Breast epithelium (tissue), 4 donors: Measurements from ENCODE around the gene ANKS1B. TPM values are rescaled to one million over a fixed set of nuclear protein-coding genes. Genes with fewer than 3 reads are reported as not detected.

ENCODE experiments used
- DNase-seq, 2 donors: peaks; one replicate each; pipeline ENCODE4 v3.0.0-alpha.2; 2019; ENCODE audit warnings: low spot score in 2 of 2
- H3K27ac ChIP-seq, 2 donors: fragments of 200-600 bp; sonication (generic) in 1 of 2; one replicate each; pipeline ENCODE4 v1.5.1; 2016 to 2019; ENCODE audit warnings: mild to moderate bottlenecking in 1 of 2
- H3K27me3 ChIP-seq, 2 donors: fragments of 200-600 bp; sonication (generic) in 1 of 2; one replicate each; pipeline versions ENCODE4 v1.5.1 to v1.6.0; 2017 to 2019; ENCODE audit warnings: control low read depth in 1 of 2, mild to moderate bottlenecking in 1 of 2
- H3K36me3 ChIP-seq: fragments of 200-600 bp; one replicate; pipeline ENCODE4 v1.5.1; 2019
- H3K4me1 ChIP-seq, 2 donors: fragments of 200-600 bp; sonication (generic); one replicate each; pipeline ENCODE4 v1.5.1; 2016 to 2019; ENCODE audit warnings: control low read depth in 1 of 2
- H3K4me3 ChIP-seq, 3 donors: fragments of 200-600 bp; sonication (generic); 1 replicate in 2 of 3; 2 replicates in 1 of 3; pipeline ENCODE4 v1.5.1; 2016 to 2019; ENCODE audit warnings: mild to moderate bottlenecking in 3 of 3, moderate library complexity in 2 of 3
- H3K9me3 ChIP-seq, 2 donors: fragments of 200-600 bp; sonication (generic) in 1 of 2; one replicate each; pipeline ENCODE4 v1.5.1; 2016 to 2019; ENCODE audit warnings: control low read depth in 1 of 2
- CTCF ChIP-seq, 3 donors: fragments of 450-650 bp; IDR thresholded peaks; one replicate each; pipeline ENCODE4 v1.5.1; 2016 to 2017; ENCODE audit warnings: antibody characterized with exemption in 3 of 3, mild to moderate bottlenecking in 3 of 3, moderate library complexity in 3 of 3
- POLR2A ChIP-seq: fragments of 450-650 bp; IDR thresholded peaks from one replicate; pipeline ENCODE4 v1.6.1; 2016; ENCODE audit warnings: antibody characterized with exemption, mild to moderate bottlenecking, moderate library complexity
- POLR2AphosphoS5 ChIP-seq, 3 donors: sonication (generic); formaldehyde crosslinking; IDR thresholded peaks; one replicate each; pipeline ENCODE4 v1.6.1; 2017; ENCODE audit warnings: antibody characterized with exemption in 3 of 3
- intact Hi-C: fragments of 100-400 bp; cut with DNase I; formaldehyde crosslinking; loops from one replicate; pipeline ENCODE4 v1.15.1; 2023; ENCODE audit warnings: low total_unique reads
- total RNA-seq, 3 donors: library from RNA; depleted of rRNA; stranded (reverse); fragments of >200 nt; gene quantifications; one replicate each; pipeline ENCODE4 v1.1.0, GENCODE V29; 2016

ANKS1B gene
- total RNA-seq, 3 donors from 2014 or later, result 16.6 to 115 (median 32.4) TPM

DNA sequence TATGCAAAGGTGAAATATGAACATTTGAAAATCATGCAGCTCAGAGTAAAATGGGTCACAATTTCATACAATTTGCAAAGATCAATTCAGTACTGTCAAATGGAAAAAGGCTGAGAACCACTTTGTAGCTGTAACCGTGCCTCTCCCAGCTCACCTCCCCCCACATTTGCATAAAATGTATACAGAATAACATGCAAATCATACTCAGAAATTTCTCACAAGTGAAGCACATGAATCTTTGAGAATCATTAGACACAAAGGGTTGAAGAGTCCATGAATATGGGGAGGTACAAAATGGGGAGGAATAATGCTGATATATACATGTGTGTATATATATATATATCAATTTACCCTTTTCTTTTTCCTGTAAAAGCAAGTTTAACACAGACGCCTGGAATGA is 1177.5 kb downstream of the ANKS1B start:
- no peak for DNase-seq
- Histone ChIP-seq H3K27me3 (no peaks in the 10 kb centered on the region), H3K4me1 (no peaks in the 10 kb centered on the region), H3K27ac (no peak overlapping the region), H3K4me3 (no peak overlapping the region), H3K36me3 (no peaks in the 10 kb centered on the region), H3K9me3 (no peaks in the 10 kb centered on the region)
- no peak for TF ChIP-seq POLR2AphosphoS5 (IDR thresholded peaks at IDR 0.05)
- no peak for TF ChIP-seq POLR2A
- no peak for TF ChIP-seq CTCF (IDR thresholded peaks at IDR 0.05)
- intact Hi-C loops, result no loop called here

DNA sequence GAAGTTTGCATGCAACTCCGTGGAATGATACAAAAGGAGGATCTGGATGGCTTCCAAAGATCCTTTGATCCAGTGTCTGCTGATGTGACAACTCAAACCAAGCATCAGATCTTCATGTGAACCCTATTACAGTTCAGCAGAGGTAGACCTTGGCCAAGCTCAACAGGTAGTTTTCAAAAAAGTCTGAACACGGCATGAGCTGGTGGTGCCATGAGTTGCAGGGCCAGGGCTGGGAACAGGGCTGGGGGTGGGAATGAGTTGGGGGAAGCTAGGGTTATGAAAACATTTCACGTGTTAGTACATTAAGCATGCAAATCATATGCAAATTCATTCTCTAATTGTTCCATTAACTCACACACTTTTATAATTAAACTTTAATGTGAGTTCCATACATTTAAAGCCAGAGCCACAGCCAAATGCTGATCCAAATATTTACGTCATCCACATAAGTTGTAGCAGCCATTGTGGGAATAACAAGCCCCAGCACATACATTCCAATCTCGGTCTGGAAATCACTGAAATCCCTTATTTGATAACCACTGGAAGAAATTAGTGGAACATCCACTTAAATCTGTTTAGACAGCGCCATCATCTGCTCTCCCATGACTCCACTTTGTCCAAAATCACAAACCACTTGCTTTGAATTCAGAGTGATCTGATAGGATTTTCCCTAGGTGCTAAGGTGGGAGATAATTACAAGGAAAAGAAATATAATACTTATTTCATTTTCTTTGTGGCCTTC is 1181.1 kb downstream of the ANKS1B start:
- TF ChIP-seq POLR2AphosphoS5 (IDR thresholded peaks at IDR 0.05) (no peak), CTCF (IDR thresholded peaks at IDR 0.05) (no peak), POLR2A (no peak)
- H3K36me3 ChIP-seq, result no peaks in the 10 kb centered on the region
- H3K4me3 ChIP-seq, result no peak overlapping the region
- H3K27ac ChIP-seq, result no peak overlapping the region
- H3K9me3 ChIP-seq, result no peaks in the 10 kb centered on the region
- no peaks in the 10 kb centered on the region for H3K4me1 ChIP-seq
- no peaks in the 10 kb centered on the region for H3K27me3 ChIP-seq
- intact Hi-C loops, result no loop called here
- no peak for DNase-seq

DNA sequence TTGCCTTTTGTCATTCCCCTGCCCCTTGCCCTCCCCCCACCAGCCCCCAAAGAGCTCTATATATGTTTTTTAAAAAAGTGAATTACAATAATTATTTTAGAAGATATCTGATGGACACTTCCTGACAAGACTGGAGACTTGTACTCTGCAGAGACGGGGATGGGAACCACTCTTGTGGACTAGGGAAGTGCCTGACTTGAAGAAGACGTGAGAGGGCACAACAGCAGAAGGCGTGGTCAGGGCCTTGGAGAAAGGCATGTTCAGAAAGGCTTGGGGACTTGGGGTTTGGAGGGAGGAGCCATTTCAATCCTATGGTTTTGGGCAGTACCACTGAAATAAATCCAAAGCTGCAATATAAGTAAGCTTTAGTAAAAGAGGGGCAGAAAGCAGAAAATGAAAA is 1184.9 kb downstream of the ANKS1B start:
- no peaks in the 10 kb centered on the region for H3K9me3 ChIP-seq
- intact Hi-C loops, result no loop called here
- TF ChIP-seq POLR2A, result no peak
- TF ChIP-seq CTCF (IDR thresholded peaks at IDR 0.05), result no peak
- TF ChIP-seq POLR2AphosphoS5 (IDR thresholded peaks at IDR 0.05), result no peak
- H3K27me3 ChIP-seq, result no peaks in the 10 kb centered on the region
- H3K4me3 ChIP-seq, result no peak overlapping the region
- H3K36me3 ChIP-seq, result no peaks in the 10 kb centered on the region
- H3K4me1 ChIP-seq, result no peaks in the 10 kb centered on the region
- H3K27ac ChIP-seq, result no peak overlapping the region
- no peak for DNase-seq

GRCh38 chr12:98799146-98799810 is 1185.5 kb downstream of the ANKS1B start:
- intact Hi-C loops, result no loop called here
- Histone ChIP-seq H3K27ac (no peak overlapping the region), H3K4me1 (no peaks in the 10 kb centered on the region), H3K36me3 (no peaks in the 10 kb centered on the region), H3K27me3 (no peaks in the 10 kb centered on the region), H3K9me3 (no peaks in the 10 kb centered on the region), H3K4me3 (no peak overlapping the region)
- TF ChIP-seq POLR2AphosphoS5 (IDR thresholded peaks at IDR 0.05) (no peak), CTCF (IDR thresholded peaks at IDR 0.05) (no peak), POLR2A (no peak)
- DNase-seq, result no peak

GRCh38 chr12:98797200-98797599 is 1187.5 kb downstream of the ANKS1B start:
- DNase-seq, result no peak
- Histone ChIP-seq H3K9me3 (no peaks in the 10 kb centered on the region), H3K4me3 (no peak overlapping the region), H3K27ac (no peak overlapping the region), H3K27me3 (no peaks in the 10 kb centered on the region), H3K36me3 (no peaks in the 10 kb centered on the region), H3K4me1 (no peaks in the 10 kb centered on the region)
- intact Hi-C loops, result no loop called here
- TF ChIP-seq CTCF (IDR thresholded peaks at IDR 0.05) (no peak), POLR2A (no peak), POLR2AphosphoS5 (IDR thresholded peaks at IDR 0.05) (no peak)
